HG03378 (cell line): ENCODE results near the gene HOXA3.

ENCODE experiments used
- ATAC-seq: cut with Tn5 transposase; IDR thresholded peaks from one replicate; pipeline ENCODE4 v1.9.1; 2021; ENCODE audit warnings: mild to moderate bottlenecking, moderate library complexity; ENCODE audit not compliant: unreplicated experiment

The HOXA3 gene

GRCh38 chr7:27106181-27106900, 46.0 kb downstream of the HOXA3 start:
- no peak for ATAC-seq

GRCh38 chr7:27105301-27106031, 46.9 kb downstream of the HOXA3 start:
- ATAC-seq = no peak

- no peak for ATAC-seq
These were observed 47.9 kb downstream of the HOXA3 start for GRCh38 chr7:27104341-27105058.

GRCh38 chr7:27103489-27104226, 48.7 kb downstream of the HOXA3 start:
- no peak for ATAC-seq

DNA sequence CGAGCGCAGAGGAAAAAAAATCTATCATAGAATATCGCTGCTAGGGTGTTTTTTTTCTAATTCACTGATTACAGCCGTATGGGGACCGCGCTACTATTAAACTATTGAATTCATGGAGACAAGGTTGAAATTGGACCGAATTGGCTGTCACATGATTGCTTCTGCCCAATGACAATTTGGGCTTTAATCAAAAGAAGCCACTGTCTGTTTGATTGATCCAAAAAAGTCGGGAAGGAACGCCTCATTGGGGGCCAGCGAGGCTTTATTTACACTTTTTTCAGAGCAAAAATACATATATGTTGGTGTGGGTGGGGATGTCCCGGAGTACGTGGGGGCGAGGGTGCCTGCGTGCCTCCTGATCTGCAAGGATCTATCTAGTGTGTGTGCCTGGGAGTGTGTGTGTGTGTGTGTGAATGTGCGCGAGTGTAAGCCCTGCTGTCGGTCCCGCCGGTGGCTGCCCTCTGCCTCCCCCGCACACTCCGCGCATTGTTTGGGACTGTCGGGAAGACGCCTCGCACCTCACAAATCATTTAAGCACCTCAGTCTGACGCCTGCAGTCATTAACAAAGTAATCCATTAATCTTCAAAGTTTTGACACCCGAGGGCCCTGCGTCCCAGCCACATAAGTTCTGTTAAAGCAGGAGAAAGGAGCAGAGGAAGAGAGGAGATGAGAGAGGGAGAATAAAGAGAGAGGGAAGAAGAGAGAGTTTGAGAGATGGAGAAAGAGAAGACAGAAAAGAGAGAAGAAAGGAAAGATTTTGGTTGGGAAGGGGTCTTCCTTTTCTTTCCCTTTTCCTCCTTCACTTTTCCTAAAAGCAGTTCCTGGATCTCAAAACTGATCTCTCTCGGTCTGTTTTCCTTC, 49.6 kb downstream of the HOXA3 start, which contains the start of gene HOXA2:
Gene HOXA2, minus strand, starts transcription at position 103 of the 862 bp plus-strand sequence. CDS start 183 bp downstream, outside the sequence.
- no peak for ATAC-seq

GRCh38 chr7:27101957-27102580, 50.3 kb downstream of the HOXA3 start:
- no peak for ATAC-seq

GRCh38 chr7:27101171-27101956, 51.0 kb downstream of the HOXA3 start:
- ATAC-seq = no peak

DNA sequence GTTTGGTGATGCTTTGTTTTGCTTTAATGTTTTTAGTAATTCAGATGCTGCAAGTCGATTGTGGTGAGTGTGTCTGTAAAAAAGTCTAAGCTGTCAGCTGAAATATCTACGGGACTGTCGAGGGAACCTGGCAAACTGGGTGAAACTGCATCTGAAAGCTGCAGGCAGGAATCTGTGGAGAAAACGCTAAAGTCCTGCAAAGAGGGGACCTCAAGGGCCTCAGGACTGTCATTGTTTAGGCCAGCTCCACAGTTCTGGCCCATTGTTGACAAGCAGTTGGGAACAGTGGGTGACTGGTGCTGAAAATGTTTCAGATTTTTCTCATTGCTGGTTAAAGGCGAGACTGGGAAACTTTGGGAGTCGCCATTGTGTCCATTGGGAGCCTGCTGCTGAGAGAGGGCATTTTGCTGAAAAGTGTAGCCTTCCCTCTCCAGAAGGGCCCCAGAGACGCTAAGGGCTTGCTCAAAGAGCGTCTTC, 51.7 kb downstream of the HOXA3 start:
- ATAC-seq = no peak

DNA sequence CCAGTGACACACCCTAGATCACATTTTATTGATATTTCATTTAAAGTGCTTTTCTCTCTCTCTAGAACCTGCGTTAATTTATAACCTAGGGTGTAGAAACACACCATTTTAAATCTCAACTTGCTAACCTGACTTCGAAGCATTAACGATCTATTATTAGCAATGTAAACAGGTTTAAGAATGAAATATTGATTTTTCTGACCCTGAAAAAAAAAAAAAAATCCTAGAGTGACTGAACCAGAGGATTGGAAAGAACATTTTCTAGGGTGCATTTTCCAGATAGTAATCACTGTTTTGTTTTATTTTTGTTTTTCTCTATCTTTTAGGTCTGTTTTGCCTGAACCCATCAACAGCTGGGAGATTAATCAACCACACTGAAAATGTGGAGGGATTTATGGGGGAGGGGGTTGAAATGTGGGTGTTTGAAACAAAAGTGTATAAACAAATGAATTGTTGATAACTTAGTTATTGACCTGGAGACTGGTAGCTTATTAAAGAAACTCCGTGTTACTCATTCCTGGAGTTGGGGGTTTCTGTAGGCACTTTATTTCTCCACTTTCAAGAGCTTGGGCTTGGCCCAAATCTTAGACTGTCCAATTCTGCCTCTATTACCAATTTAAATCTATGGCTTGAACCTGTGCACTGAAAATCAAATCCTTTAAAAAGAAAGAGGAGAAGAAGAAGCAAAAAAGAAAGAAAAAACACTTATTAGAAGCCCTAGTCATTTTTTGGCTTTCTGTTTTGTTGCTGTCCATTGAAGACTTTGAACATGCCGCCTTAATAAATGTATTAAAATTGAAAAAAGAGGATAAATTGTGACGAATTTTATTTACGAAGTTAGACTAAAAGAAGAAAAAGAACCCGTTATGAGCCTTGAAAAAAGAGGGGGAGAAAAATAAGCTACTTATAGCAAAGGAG, 52.7 kb downstream of the HOXA3 start:
- ATAC-seq = no peak

GRCh38 chr7:27098578-27099451, 53.6 kb downstream of the HOXA3 start:
- ATAC-seq = no peak

- ATAC-seq = no peak
These were observed 54.5 kb downstream of the HOXA3 start for GRCh38 chr7:27097686-27098577.

- no peak for ATAC-seq
These were observed 55.4 kb downstream of the HOXA3 start for GRCh38 chr7:27096768-27097514.

- peak; percentile 86 for ATAC-seq
These were observed 56.3 kb downstream of the HOXA3 start, which contains the start of gene HOXA1 for GRCh38 chr7:27095897-27096767. Gene HOXA1 (minus strand): TSS chr7:27096000. CDS start chr7:27095912, 88 bp downstream.
